Tibial artery (tissue), 4 donors: Measurements from ENCODE around the gene SFT2D1.

Source experiments
- DNase-seq, 2 donors: peaks; one replicate each; pipeline ENCODE4 v3.0.0-alpha.2; 2019
- H3K27ac ChIP-seq, 2 donors: fragments of 200-600 bp; sonication (generic) in 1 of 2; 1 replicate in 1 of 2; 2 replicates in 1 of 2; pipeline ENCODE4 v1.5.1; 2018 to 2019; ENCODE audit warnings: mild to moderate bottlenecking in 1 of 2
- H3K27me3 ChIP-seq, 2 donors: fragments of 200-600 bp; sonication (generic) in 1 of 2; one replicate each; pipeline versions ENCODE4 v1.5.1 to v1.6.0; 2016 to 2019
- H3K36me3 ChIP-seq, 3 donors: fragments of 200-600 bp; sonication (generic) in 2 of 3; one replicate each; pipeline ENCODE4 v1.5.1; 2016 to 2019; ENCODE audit warnings: mild to moderate bottlenecking in 2 of 3
- H3K4me1 ChIP-seq, 4 donors: fragments of 200-600 bp; sonication (generic) in 2 of 4; 1 replicate in 3 of 4; 2 replicates in 1 of 4; pipeline ENCODE4 v1.5.1; 2016 to 2019
- H3K4me3 ChIP-seq, 2 donors: fragments of 200-600 bp; sonication (generic) in 1 of 2; 1 replicate in 1 of 2; 2 replicates in 1 of 2; pipeline ENCODE4 v1.5.1; 2018 to 2019; ENCODE audit warnings: mild to moderate bottlenecking in 2 of 2
- H3K9me3 ChIP-seq, 3 donors: fragments of 200-600 bp; sonication (generic) in 1 of 3; one replicate each; pipeline ENCODE4 v1.5.1; 2016 to 2019
- CTCF ChIP-seq, 2 experiments: fragments of 200-600 bp in 1 of 2; fragments of 450-650 bp in 1 of 2; IDR thresholded peaks; one replicate each; pipeline ENCODE4 v1.5.1; 2017 to 2019; ENCODE audit warnings: antibody characterized with exemption in 2 of 2, mild to moderate bottlenecking in 1 of 2, moderate library complexity in 1 of 2
- intact Hi-C: fragments of 100-400 bp; cut with DNase I; formaldehyde crosslinking; loops from one replicate; pipeline ENCODE4 v1.15.0; 2023; ENCODE audit warnings: low total_unique reads

The SFT2D1 gene

GRCh38 chr6:166338854-166339253 lies 3.5 kb downstream of the SFT2D1 start:
- Histone ChIP-seq H3K4me3 (no peak overlapping the region), H3K9me3 (no peaks in the 10 kb centered on the region), H3K27ac (no peak overlapping the region), H3K27me3 (no peaks in the 10 kb centered on the region), H3K4me1 (peaks cover 0 to 52% (median 23%) of the 10 kb centered on the region in 4 donors), H3K36me3 (peaks cover 0 to 36% (median 18%) of the 10 kb centered on the region in 3 donors)
- DNase-seq: no peak
- intact Hi-C loops: no loop called here
- no peak for TF ChIP-seq CTCF (IDR thresholded peaks at IDR 0.05)

GRCh38 chr6:166336847-166337246 lies 5.5 kb downstream of the SFT2D1 start:
- Histone ChIP-seq H3K4me1 (peaks cover 0 to 43% (median 25%) of the 10 kb centered on the region in 4 donors), H3K9me3 (no peaks in the 10 kb centered on the region), H3K27ac (no peak overlapping the region), H3K36me3 (peaks cover 0 to 41% (median 18%) of the 10 kb centered on the region in 3 donors), H3K4me3 (no peak overlapping the region), H3K27me3 (no peaks in the 10 kb centered on the region)
- DNase-seq: no peak
- intact Hi-C loops: no loop called here
- TF ChIP-seq CTCF (IDR thresholded peaks at IDR 0.05): no peak

GRCh38 chr6:166335378-166336302 lies 6.7 kb downstream of the SFT2D1 start:
- H3K4me1 ChIP-seq: peaks cover 0 to 37% (median 21%) of the 10 kb centered on the region in 4 donors
- DNase-seq: no peak
- no peak for TF ChIP-seq CTCF (IDR thresholded peaks at IDR 0.05)
- H3K36me3 ChIP-seq: peaks cover 0 to 41% (median 18%) of the 10 kb centered on the region in 3 donors
- no peaks in the 10 kb centered on the region for H3K27me3 ChIP-seq
- H3K9me3 ChIP-seq: no peaks in the 10 kb centered on the region
- intact Hi-C loops: no loop called here
- H3K4me3 ChIP-seq: no peak overlapping the region
- H3K27ac ChIP-seq: no peak overlapping the region

- H3K27me3 ChIP-seq: no peaks in the 10 kb centered on the region
- peaks cover 0 to 32% (median 17%) of the 10 kb centered on the region in 4 donors for H3K4me1 ChIP-seq
- intact Hi-C loops: no loop called here
Observed at GRCh38 chr6:166334878-166335277, 7.5 kb downstream of the SFT2D1 start.

More at GRCh38 chr6:166334878-166335277, 7.5 kb downstream of the SFT2D1 start:
- Histone ChIP-seq H3K9me3 (no peaks in the 10 kb centered on the region), H3K36me3 (peaks cover 0 to 41% (median 18%) of the 10 kb centered on the region in 3 donors), H3K27ac (no peak overlapping the region), H3K4me3 (no peak overlapping the region)
- no peak for DNase-seq
- TF ChIP-seq CTCF (IDR thresholded peaks at IDR 0.05): no peak
